ENCODE data around the gene PDS5B.
A peak's percentile ranks its signal among the peaks of the same experiment; 100 is the strongest.
"Not testable (repeated sequence)": the region's sequence is repeated elsewhere in the genome, so short reads cannot be mapped to it uniquely, and the experiment has no call there.

PDS5B gene

DNA sequence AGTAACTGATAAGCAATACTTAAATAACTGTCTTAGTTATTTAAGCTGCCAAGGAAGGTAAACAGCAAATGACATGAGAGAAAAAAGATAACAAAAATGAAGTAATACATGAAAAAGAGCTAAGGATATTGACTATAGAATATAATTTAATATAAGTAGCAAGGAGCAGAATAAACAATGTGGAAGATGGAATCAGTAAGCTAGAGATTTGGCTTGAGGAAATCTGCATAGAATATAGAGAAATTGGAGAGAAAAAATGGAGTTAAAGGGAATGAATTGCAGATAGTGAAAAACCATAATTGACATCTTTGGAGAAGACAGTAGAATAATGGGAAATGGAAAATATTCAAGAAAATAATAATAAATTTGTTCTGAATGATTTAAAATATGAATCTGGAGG, 127.1 kb downstream of the PDS5B start:
- H3K4me3 ChIP-seq (ENCODE audit: low read depth in 1 of 2, low read length in 2 of 2), result no peak overlapping the region
- no peaks in the 10 kb centered on the region for H3K27me3 ChIP-seq (ENCODE audit: control insufficient read depth in 1 of 2, insufficient read depth in 2 of 2, low read length in 2 of 2)
- H3K4me1 ChIP-seq (ENCODE audit: insufficient read depth, low read length), result no peaks in the 10 kb centered on the region
- H3K9ac ChIP-seq (ENCODE audit: low read length), result no peak overlapping the region
- peaks cover 14% of the 10 kb centered on the region for H3K36me3 ChIP-seq (ENCODE audit: insufficient read depth, low read length)
- H3K9me3 ChIP-seq (ENCODE audit: low read length), result no peaks in the 10 kb centered on the region
- H3K27ac ChIP-seq (ENCODE audit: low read depth, low read length), result no peak overlapping the region

GRCh38 chr13:32716201-32716600, 129.9 kb downstream of the PDS5B start:
- H3K9me3 ChIP-seq (ENCODE audit: low read length); H3K4me1 ChIP-seq (ENCODE audit: insufficient read depth, low read length); H3K9ac ChIP-seq (ENCODE audit: low read length); H3K4me3 ChIP-seq (ENCODE audit: low read depth in 1 of 2, low read length in 2 of 2); H3K27me3 ChIP-seq (ENCODE audit: control insufficient read depth in 1 of 2, insufficient read depth in 2 of 2, low read length in 2 of 2); H3K27ac ChIP-seq (ENCODE audit: low read depth, low read length); H3K36me3 ChIP-seq (ENCODE audit: insufficient read depth, low read length): not testable (repeated sequence)

DNA sequence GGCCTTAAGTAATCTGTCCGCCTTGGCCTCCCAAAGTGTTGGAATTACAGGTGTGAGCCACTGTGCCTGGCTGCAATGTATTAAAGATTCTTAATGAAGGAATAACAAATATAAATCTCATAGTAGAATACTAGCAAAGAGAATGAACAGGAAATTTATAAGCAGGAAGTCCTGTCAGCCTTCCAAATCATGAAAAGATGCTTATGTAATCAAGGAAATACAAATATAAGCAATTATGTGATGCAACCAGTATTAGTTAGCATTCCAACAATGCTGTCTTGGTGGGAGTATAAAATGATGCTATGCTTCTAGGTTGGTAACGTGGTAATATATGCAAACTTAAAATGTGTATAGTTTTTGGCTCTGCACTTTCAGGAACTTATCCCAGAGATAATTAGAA, 133.8 kb downstream of the PDS5B start:
- H3K36me3 ChIP-seq (ENCODE audit: insufficient read depth, low read length), result no peaks in the 10 kb centered on the region
- H3K9me3 ChIP-seq (ENCODE audit: low read length), result no peaks in the 10 kb centered on the region
- no peak overlapping the region for H3K27ac ChIP-seq (ENCODE audit: low read depth, low read length)
- H3K27me3 ChIP-seq (ENCODE audit: control insufficient read depth in 1 of 2, insufficient read depth in 2 of 2, low read length in 2 of 2), result no peaks in the 10 kb centered on the region
- no peaks in the 10 kb centered on the region for H3K4me1 ChIP-seq (ENCODE audit: insufficient read depth, low read length)
- no peak overlapping the region for H3K9ac ChIP-seq (ENCODE audit: low read length)
- no peak overlapping the region for H3K4me3 ChIP-seq (ENCODE audit: low read depth in 1 of 2, low read length in 2 of 2)

DNA sequence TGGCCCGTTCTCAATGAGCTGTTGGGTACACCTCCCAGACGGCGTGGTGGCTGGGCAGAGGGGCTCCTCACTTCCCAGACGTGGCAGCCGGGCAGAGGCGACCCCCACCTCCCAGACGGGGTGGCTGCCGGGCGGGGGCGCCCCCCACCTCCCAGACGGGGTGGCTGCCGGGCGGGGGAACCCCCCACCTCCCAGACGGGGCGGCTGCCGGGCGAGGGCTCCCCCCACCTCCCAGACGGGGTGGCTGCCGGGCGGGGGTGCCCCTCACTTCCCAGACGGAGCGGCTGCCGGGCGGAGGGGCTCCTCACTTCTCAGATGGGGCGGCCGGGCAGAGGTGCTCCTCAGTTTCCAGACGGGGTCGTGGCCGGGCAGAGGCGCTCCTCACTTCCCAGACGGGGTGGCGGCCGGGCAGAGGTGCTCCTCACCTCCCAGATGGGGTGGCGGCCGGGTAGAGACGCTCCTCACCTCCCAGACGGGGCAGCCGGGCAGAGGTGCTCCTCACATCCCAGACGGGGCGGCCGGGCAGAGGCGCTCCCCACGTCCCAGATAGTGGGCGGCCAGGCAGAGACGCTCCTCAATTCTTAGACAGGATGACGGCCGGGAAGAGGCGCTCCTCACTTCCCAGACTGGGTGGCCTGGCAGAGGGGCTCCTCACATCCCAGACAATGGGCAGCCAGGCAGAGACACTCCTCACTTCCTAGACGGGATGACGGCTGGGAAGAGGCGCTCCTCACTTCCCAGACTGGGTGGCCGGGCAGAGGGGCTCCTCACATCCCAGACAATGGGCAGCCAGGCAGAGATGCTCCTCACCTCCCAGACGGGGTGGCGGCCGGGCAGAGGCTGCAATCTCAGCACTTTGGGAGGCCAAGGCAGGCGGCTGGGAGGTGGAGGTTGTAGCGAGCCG, 135.1 kb downstream of the PDS5B start:
- not testable (repeated sequence) for H3K36me3 ChIP-seq (ENCODE audit: insufficient read depth, low read length); H3K4me3 ChIP-seq (ENCODE audit: low read depth in 1 of 2, low read length in 2 of 2); H3K27me3 ChIP-seq (ENCODE audit: control insufficient read depth in 1 of 2, insufficient read depth in 2 of 2, low read length in 2 of 2); H3K27ac ChIP-seq (ENCODE audit: low read depth, low read length); H3K9ac ChIP-seq (ENCODE audit: low read length); H3K9me3 ChIP-seq (ENCODE audit: low read length); H3K4me1 ChIP-seq (ENCODE audit: insufficient read depth, low read length)

DNA sequence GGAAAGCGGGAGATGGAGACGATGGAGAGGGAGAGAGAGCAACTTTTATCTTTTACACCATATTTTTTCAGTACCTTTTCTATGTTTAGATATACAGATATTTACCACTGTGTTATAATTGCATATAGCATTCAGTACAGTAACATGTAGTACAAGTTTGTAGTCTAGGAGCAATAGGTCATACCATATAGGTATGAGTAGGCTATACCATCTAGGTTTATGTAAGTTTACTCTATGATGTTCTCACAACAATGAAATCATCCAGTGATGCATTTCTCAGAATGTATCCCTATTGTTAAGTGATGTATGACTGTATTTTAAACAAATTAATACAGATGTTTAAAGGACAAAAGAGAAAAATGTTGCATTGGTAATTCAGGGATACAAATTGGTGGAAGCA, 136.1 kb downstream of the PDS5B start:
- no peak overlapping the region for H3K9ac ChIP-seq (ENCODE audit: low read length)
- H3K27ac ChIP-seq (ENCODE audit: low read depth, low read length), result no peak overlapping the region
- no peak overlapping the region for H3K4me3 ChIP-seq (ENCODE audit: low read depth in 1 of 2, low read length in 2 of 2)
- H3K9me3 ChIP-seq (ENCODE audit: low read length), result no peaks in the 10 kb centered on the region
- H3K27me3 ChIP-seq (ENCODE audit: control insufficient read depth in 1 of 2, insufficient read depth in 2 of 2, low read length in 2 of 2), result no peaks in the 10 kb centered on the region
- no peaks in the 10 kb centered on the region for H3K36me3 ChIP-seq (ENCODE audit: insufficient read depth, low read length)
- no peaks in the 10 kb centered on the region for H3K4me1 ChIP-seq (ENCODE audit: insufficient read depth, low read length)

GRCh38 chr13:32723987-32724386, 137.7 kb downstream of the PDS5B start:
- Histone ChIP-seq H3K9me3 (ENCODE audit: low read length) (no peaks in the 10 kb centered on the region), H3K4me3 (ENCODE audit: low read depth in 1 of 2, low read length in 2 of 2) (no peak overlapping the region), H3K27ac (ENCODE audit: low read depth, low read length) (no peak overlapping the region), H3K27me3 (ENCODE audit: control insufficient read depth in 1 of 2, insufficient read depth in 2 of 2, low read length in 2 of 2) (no peaks in the 10 kb centered on the region), H3K9ac (ENCODE audit: low read length) (no peak overlapping the region), H3K36me3 (ENCODE audit: insufficient read depth, low read length) (no peaks in the 10 kb centered on the region), H3K4me1 (ENCODE audit: insufficient read depth, low read length) (peaks cover 4% of the 10 kb centered on the region)

DNA sequence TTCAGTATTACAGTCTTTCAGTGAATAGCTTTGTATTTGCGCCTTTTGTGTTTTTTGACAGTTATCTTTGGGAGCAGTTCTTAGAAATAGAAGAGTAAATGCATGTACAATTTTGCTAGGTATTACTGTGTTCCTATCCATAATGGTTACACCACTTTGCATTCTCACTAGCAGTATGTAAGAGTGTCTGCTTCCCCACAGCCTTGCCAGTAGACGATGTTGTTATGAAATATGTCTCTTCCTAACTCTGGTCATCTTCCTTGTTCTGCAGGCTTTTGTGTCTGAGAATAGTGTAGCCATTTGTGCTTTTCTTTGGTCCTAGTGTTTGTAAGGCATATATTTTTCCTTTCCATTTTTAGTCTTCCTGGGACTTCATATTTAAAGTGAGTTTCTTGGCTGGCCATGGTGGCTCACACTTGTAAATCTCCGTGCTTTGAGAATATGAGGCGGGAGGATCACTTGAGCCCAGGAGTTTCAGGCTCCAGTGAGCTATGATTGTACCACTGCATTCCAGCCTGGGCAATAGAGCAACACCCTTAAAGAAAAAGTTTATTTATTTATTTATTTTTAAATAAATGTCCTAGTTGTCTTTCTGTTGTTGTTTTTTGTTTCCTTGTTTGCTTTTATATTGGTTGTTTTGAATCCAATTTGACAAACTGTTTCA, 140.3 kb downstream of the PDS5B start:
- no peaks in the 10 kb centered on the region for H3K36me3 ChIP-seq (ENCODE audit: insufficient read depth, low read length)
- no peak overlapping the region for H3K9ac ChIP-seq (ENCODE audit: low read length)

DNA sequence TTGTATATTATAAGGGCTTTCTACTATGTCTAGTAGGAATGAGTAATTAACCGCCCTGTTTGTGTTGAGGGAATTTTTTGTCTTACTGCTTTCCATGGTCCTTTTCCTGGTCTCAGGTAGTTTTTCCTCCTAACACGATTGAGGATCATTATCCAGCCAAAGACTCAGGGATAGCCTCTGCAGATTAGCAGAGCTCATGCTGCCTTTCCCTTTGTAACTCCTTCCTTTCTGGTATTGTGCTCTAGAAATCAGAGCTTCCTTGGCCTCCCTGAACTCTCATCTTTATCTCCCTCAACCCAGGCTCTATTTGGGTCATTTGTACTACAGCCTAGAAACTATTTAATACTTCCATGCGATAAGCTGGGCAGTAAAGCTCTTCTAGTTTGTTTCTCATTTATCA, 142.1 kb downstream of the PDS5B start:
- no peaks in the 10 kb centered on the region for H3K36me3 ChIP-seq (ENCODE audit: insufficient read depth, low read length)
- H3K27me3 ChIP-seq (ENCODE audit: control insufficient read depth in 1 of 2, insufficient read depth in 2 of 2, low read length in 2 of 2), result no peaks in the 10 kb centered on the region
- no peak overlapping the region for H3K9ac ChIP-seq (ENCODE audit: low read length)
- H3K9me3 ChIP-seq (ENCODE audit: low read length), result no peaks in the 10 kb centered on the region
- peaks cover 4% of the 10 kb centered on the region for H3K4me1 ChIP-seq (ENCODE audit: insufficient read depth, low read length)
- no peak overlapping the region for H3K27ac ChIP-seq (ENCODE audit: low read depth, low read length)
- no peak overlapping the region for H3K4me3 ChIP-seq (ENCODE audit: low read depth in 1 of 2, low read length in 2 of 2)

More for the DNA sequence above, 140.3 kb downstream of the PDS5B start:
- Histone ChIP-seq H3K27ac (ENCODE audit: low read depth, low read length) (peak overlapping the region; percentile 0), H3K4me3 (ENCODE audit: low read depth in 1 of 2, low read length in 2 of 2) (no peak overlapping the region), H3K9me3 (ENCODE audit: low read length) (no peaks in the 10 kb centered on the region), H3K4me1 (ENCODE audit: insufficient read depth, low read length) (peaks cover 4% of the 10 kb centered on the region), H3K27me3 (ENCODE audit: control insufficient read depth in 1 of 2, insufficient read depth in 2 of 2, low read length in 2 of 2) (no peaks in the 10 kb centered on the region)

DNA sequence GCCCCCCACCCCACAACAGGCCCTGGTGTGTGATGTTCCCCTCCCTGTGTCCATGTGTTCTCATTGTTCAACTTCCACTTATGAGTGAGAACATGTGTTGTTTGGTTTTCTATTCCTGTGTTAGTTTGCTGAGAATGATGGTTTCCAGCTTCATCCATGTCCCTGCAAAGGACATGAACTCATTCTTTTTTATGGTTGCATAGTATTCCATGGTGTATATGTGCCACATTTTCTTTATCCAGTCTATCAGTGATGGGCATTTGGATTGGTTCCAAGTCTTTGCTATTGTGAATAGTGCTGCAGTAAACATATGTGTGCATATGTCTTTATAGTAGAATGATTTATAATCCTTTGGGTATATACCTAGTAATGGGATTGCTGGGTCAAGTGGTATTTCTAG, 142.8 kb downstream of the PDS5B start:
- not testable (repeated sequence) for H3K4me3 ChIP-seq (ENCODE audit: low read depth in 1 of 2, low read length in 2 of 2); H3K9ac ChIP-seq (ENCODE audit: low read length); H3K27me3 ChIP-seq (ENCODE audit: control insufficient read depth in 1 of 2, insufficient read depth in 2 of 2, low read length in 2 of 2); H3K36me3 ChIP-seq (ENCODE audit: insufficient read depth, low read length); H3K4me1 ChIP-seq (ENCODE audit: insufficient read depth, low read length); H3K27ac ChIP-seq (ENCODE audit: low read depth, low read length); H3K9me3 ChIP-seq (ENCODE audit: low read length)

DNA sequence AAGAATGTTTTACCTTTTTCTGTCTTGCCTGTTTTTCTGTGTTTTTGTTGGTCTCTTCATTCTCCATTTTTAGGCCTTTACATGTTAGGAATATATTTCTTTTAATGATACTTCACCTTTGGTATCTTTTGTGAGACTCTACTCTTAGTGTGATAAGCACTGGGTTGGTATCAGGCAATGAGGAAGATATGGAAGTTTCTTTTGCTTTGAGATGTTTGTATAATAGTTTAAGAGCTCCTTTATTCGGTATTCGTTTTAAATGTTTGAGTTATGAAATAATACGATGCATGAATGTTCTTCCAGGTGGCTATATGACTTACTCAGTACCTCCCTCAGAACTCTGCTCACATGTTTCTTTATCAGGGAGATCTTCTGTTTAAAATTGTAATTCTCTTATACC, 144.8 kb downstream of the PDS5B start:
- Histone ChIP-seq H3K27ac (ENCODE audit: low read depth, low read length) (no peak overlapping the region), H3K9ac (ENCODE audit: low read length) (no peak overlapping the region), H3K36me3 (ENCODE audit: insufficient read depth, low read length) (no peaks in the 10 kb centered on the region), H3K4me1 (ENCODE audit: insufficient read depth, low read length) (peaks cover 4% of the 10 kb centered on the region), H3K27me3 (ENCODE audit: control insufficient read depth in 1 of 2, insufficient read depth in 2 of 2, low read length in 2 of 2) (no peaks in the 10 kb centered on the region), H3K9me3 (ENCODE audit: low read length) (no peaks in the 10 kb centered on the region), H3K4me3 (ENCODE audit: low read depth in 1 of 2, low read length in 2 of 2) (no peak overlapping the region)

DNA sequence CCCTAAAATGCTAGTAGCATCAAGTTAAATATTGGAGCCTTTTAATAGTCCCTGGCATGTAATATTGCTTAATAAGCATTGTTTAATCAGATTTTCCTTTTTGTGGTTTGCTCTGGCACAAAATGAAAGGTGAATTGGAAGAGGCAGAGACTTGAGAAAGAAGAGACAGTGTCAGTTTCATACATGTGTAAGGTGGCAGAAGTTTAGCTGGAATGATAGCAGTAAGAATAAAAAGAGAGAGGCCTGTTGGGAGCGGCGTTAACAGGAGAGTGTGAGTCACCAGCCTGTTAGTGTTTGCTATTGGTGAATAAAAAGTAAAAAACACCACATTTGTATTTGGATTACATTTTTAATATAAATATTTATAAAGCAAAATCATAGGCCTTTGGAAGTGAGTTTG, 145.3 kb downstream of the PDS5B start:
- no peak overlapping the region for H3K9ac ChIP-seq (ENCODE audit: low read length)
- no peak overlapping the region for H3K4me3 ChIP-seq (ENCODE audit: low read depth in 1 of 2, low read length in 2 of 2)
- no peak overlapping the region for H3K27ac ChIP-seq (ENCODE audit: low read depth, low read length)
- H3K4me1 ChIP-seq (ENCODE audit: insufficient read depth, low read length), result peaks cover 4% of the 10 kb centered on the region
- no peaks in the 10 kb centered on the region for H3K36me3 ChIP-seq (ENCODE audit: insufficient read depth, low read length)
- H3K27me3 ChIP-seq (ENCODE audit: control insufficient read depth in 1 of 2, insufficient read depth in 2 of 2, low read length in 2 of 2), result no peaks in the 10 kb centered on the region
- H3K9me3 ChIP-seq (ENCODE audit: low read length), result no peaks in the 10 kb centered on the region

DNA sequence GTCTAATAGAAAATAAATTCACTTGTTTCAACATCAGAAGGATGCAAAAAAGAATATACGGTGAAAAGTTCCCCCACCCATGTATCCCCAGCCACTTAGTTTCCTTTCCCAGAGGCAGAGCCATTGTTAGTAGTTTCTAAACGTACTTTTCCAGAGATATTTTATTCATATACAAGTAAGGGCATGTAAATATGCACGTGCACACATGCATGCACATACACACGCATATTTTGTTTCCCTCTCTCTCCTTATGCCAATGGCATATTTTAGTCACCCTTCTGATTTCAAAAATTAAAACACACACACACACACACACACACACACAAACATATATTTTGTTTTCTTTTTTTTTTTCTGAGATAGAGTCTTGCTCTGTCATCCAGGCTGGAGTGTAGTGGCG, 147.4 kb downstream of the PDS5B start:
- H3K27ac ChIP-seq (ENCODE audit: low read depth, low read length), result no peak overlapping the region
- no peaks in the 10 kb centered on the region for H3K27me3 ChIP-seq (ENCODE audit: control insufficient read depth in 1 of 2, insufficient read depth in 2 of 2, low read length in 2 of 2)
- no peaks in the 10 kb centered on the region for H3K9me3 ChIP-seq (ENCODE audit: low read length)
- no peak overlapping the region for H3K9ac ChIP-seq (ENCODE audit: low read length)
- H3K36me3 ChIP-seq (ENCODE audit: insufficient read depth, low read length), result no peaks in the 10 kb centered on the region
- H3K4me1 ChIP-seq (ENCODE audit: insufficient read depth, low read length), result no peaks in the 10 kb centered on the region
- no peak overlapping the region for H3K4me3 ChIP-seq (ENCODE audit: low read depth in 1 of 2, low read length in 2 of 2)

Measured in muscle layer of colon (tissue), 2 donors.